SHP77 (cell line): Measurements from ENCODE around the gene RECQL.
"Not testable (repeated sequence)": the region's sequence is repeated elsewhere in the genome, so short reads cannot be mapped to it uniquely, and the experiment has no call there.

Experiments used
- DNase-seq, 2 experiments: peaks; one replicate each; lab custom pipeline; 2025; lab: John Stamatoyannopoulos, UW

The RECQL gene

DNA sequence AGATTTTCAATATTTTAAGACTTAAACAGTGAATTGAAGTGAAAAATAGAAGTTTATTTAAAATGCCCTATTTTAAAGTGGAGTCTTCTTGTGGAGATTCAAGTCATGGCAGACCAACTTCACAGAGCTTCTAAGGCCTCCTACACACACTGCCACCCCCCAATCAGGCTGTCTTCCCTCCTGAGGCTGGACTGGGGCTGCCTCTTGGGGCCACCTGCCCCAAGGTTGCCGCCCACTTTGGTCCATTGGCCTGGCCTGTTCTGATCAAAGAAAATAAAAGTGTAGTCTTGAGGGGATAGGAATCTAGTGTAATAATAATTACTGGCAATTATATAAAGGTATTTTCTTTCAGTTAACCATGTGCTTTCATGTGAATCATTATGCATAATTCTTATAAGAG lies 1.4 kb upstream of the RECQL start:
- DNase-seq, result no peak

DNA sequence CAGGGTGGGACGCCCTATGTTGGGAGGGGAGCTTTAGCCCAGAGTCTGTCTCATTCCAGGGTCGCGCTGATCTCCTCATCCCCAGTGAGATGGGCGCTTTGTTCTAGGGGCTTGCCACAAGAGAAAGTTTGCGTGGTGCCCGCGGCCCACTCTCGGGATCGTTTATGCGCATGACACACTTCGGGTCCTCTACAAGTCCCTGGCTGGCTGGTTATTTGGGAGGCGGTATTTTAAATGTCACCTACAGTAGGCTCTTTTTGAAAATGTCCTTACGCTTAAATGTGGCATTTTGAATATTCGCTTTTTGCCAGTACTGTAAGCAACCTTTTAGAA lies 695 bp upstream of the RECQL start:
- DNase-seq, result no peak

DNA sequence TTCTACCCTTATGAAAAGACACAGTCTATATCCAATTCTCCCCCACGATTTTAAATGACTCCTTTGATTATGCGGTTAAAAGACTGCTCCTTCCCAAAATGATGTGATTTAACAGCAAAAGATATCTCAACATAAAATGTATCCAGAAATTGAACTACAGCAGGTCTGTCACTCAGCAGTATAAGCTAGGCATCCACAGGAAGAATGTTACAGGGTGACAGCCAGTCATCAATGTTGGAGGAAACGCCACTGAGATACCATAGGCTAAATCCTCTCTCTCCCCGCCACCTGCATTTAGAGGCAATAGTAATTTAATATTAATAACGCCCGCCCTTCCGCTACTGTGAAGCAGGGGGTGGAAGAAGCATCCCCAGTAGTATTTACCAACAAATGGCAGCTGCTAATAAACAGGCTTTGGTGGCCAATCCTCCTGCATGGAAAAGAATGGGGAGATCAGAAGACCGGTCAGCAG lies 613 bp downstream of the RECQL start:
- no peak for DNase-seq

DNA sequence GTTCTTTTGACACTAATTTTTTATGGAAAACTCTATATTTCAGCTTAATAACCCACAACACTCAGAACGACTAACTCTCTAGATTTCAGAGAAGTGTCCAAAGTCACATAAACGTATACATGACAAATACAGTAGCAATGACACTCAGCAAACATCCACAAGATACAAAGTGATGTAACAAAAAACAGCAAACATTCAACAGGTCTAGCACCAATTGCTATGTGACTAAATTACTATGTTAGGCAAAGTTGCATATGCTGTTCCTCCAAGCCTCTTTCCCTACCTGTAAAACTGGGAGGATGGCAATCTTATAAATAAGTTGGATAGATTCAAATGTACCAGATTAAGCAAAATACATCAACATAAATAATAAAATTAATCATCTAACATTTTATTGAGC lies 1.7 kb downstream of the RECQL start:
- DNase-seq, result no peak

DNA sequence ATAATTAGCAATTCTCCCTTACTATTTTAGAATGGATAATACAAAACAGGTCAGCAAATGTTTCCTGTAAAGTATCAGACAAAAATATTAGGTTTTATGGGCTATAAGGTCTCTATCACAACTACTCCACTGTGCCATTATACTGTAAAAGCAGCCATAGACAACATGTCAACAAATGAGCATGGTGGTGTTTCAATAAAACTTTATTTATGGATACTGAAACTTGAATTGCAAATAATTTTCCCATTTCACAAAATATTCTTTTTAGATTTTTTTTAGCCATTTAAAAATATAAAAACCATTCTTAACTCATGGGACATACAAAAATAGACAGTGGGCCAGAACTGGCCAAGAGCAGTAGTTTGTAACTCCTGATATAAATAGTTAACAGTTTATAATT lies 15.4 kb downstream of the RECQL start:
- no peak for DNase-seq

DNA sequence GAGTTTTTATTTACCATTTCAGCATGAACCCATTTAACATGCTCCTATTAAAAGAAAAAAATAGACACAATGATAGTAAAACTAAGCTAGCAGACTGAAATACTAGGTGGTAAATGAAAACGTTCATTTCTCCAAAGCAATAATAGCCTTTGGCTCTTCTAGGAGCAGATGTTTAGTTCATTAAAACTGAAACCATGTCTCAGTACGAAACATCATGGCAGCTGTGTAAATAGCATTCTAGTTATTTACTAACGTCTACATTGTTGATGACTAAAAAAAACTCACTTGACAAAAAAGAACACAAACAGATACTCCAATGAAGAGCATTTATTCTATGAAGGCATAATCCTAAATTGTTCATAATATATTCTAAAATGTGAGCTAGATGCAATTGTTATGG lies 17.9 kb downstream of the RECQL start:
- DNase-seq, result peak in 1 of 2 experiments; percentile 5

DNA sequence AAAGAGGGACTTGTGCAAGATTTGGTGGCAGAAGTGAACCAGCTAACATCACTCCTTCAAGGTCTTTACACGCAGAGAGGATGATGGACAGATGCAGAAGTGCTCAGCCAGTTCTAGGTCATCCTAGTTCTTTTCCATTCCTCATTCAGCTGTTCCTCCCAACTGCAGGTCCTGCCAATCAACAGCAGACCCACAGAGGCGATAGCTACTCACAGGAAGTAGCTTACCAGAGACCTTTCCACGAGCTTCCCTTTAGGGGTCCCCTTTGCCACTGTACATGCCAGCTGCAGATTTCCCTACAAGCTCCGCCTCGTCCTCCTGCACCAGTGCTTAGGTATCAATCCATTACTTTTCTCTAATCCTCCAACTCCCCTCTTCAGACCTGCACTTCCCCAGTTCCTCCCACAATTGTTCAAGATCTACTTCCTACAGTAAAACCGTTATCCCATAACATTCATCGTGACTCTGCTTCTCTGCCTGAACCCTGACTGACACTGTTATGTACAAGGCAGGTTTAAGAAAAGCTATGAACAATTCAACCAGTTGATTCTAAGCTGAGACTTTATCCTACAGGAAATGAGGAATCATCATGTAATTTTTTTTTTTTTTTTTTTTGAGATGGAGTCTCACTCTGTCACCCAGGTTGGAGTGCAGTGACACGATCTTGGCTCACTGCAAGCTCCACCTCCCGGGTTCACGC lies 22.5 kb downstream of the RECQL start:
- no peak for DNase-seq

DNA sequence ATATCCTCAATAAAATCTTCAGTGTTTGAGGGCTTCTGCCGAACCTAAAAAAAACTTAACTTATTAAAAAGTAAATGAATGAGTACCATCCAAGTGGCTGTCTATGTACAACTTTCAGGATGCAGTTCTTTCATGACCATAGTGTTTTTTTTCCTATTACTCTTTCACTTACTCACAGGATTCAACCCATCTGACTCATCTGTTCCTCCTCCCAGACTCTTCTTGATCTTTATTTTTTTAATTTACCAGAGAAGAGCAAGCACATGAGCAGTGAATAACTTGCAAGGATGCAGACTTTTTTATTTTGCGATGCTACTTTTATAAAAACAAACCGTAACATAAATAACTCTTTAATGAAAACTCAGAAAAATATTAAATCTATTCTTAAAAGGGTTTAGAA lies 24.5 kb downstream of the RECQL start:
- no peak for DNase-seq

DNA sequence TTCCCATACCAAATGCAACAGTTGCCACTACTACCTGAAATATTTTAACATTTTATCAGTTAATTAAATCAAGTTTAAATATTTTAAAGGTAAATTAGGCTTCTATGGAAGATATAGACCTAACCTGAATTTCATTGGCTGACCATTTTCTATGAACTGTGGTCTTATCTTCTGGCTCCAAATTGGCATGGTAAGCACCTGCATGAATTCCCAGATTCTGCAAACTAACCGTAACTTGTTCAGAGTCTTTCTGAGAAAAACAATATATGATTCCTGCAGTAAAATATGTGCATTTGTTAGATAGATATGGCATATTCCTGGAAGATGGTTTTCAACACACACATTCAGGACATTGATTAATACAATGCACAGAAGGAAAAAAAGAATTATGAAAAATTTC lies 25.9 kb downstream of the RECQL start:
- DNase-seq, result no peak

DNA sequence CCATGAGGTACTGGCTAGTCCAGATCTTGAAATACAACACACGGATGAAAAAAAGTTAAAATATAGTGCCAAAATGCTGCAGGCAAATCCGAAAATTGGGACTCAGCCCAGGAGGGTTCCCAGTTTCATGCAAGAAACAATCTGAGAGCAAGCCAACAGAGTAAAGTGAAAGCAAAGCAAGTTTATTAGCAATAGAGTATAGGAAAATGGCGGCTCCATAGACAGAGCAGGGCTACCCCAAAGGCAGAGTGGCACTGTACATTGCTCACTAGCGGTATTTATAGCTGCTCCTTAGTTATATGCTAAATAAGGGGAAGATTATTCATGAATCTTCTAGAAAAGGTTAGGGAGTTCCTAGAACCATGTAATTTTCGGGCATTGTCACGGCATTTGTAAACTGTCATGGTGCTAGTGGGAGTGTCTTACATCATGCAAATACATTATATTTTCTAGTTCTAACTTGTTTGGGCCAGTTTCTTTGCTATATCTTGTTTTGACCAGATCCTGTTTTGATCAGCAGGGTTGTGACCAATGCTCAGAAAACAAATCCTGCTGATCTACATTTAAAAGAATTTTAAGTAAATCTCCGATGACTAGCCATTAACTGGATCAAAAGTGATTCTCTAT lies 29.1 kb downstream of the RECQL start:
- DNase-seq, result no peak

DNA sequence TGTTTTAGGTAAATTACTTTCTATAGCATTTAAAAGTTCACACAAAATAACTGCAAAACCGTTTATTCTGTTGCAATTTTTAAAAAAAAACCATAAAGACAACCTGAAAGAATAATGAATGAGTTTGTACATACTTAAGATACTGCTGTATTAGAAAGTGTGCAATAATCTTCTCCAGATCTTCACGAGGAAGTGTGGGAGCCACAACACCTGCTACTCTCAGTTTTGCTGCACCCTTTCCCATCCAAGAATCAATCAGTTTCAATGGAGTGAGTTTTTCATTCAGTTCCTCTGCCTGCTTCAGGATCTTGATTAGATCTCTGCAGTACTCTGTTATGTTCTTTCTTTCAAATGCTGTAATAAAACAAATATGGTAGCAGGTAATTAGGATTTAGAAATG lies 30.1 kb downstream of the RECQL start:
- DNase-seq, result no peak

DNA sequence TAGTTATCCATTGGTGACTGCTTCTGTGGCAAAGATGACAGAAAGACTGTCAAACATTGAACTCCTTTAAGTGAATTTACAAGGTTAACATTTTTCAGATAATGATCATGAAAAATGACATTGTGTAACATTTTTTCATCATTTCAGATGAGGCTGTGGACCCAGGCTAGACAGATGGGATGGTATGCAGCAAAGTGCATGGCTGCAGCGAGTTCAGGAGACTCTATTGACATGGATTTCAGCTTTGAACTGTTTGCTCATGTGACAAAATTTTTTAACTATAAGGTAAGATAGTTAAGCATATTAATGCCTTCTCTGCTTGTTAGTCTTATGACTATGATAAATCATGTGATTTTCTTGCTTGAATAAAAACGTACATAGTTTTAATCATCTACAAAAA lies 34.1 kb downstream of the RECQL start:
- DNase-seq, result not testable (repeated sequence)

DNA sequence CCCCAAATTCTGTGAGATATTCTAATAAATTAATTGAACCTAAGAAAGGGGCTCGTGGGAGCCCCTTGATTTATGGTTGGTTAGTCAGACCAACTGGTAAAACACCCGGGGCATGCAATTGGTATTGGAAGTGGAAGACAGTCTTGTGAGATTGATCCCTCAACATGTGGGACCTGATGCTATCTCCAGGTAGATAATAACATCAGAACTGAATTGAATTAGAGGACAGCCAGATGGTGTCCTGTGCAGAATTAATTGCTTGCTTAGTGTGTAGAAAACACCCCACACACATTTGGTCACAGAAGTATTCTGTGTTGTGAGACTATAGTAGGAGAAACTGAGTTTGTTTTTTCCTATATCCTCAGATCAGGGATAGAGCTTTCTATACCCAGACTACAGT lies 42.0 kb downstream of the RECQL start:
- DNase-seq, result no peak

DNA sequence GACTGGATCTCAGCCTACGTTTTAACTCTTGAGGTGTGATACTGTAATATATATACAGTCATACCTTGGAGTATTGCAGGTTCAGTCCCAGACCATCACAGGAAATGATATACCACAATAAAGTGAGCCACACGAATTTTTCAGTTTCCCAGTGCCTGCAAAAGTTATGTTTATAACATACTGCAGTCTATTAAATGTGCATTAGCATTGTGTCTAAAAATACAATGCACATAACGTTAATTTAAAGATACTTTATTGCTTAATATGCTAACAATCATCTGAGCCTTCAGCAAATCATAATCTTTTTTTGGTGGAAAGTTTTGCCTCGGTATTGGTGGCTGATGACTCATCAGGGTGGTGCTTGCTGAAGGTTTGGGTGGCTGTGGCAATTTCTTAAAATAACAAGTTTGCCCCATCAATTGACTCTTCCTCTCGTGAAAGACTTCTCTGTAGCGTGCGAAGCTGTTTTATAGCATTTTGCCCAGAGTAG lies 45.1 kb downstream of the RECQL start:
- no peak for DNase-seq

DNA sequence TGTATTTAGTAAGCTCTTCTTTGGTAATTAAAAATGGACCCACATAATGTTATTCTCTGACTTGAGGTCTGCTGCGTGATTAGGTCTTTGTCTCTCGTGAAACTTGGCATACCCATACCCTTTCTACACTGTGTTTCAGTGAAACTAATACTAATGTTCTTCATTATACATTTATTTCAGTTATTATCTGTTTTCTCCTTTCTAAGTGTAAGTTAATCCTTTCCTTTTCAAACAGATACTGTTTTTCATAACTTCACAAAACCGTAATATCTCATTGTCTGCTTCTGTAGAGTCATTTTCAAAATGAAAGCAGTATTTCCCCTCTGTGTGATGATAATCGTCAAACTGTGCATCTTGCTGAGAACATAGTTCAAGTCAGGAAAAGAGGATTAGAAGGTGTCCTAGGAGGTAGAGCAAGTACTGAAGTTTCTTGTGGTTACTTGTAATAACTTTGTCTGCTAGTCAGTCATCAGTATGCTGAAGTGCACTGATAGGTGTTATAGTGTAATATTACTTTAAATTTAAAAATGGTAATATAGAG lies 48.1 kb downstream of the RECQL start:
- no peak for DNase-seq

DNA sequence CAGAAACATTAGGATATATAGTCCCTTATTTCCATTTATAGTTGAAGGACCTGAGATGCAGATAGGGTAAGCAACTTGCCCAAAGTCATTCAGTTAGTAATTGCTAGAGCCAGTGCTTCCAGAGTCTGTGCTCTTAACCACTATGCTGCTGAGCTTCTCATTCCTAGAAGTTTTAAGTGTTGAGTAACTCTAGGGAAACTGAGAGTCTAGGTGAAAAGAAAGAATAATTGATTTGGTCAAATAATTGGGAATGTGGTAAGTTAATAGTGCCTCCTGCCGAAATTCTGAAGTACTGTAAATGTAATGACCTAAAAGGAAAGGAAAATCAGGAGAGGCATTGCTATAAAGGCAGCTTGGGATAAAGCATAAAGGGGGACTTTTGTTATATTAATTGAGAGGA lies 49.9 kb downstream of the RECQL start:
- no peak for DNase-seq

DNA sequence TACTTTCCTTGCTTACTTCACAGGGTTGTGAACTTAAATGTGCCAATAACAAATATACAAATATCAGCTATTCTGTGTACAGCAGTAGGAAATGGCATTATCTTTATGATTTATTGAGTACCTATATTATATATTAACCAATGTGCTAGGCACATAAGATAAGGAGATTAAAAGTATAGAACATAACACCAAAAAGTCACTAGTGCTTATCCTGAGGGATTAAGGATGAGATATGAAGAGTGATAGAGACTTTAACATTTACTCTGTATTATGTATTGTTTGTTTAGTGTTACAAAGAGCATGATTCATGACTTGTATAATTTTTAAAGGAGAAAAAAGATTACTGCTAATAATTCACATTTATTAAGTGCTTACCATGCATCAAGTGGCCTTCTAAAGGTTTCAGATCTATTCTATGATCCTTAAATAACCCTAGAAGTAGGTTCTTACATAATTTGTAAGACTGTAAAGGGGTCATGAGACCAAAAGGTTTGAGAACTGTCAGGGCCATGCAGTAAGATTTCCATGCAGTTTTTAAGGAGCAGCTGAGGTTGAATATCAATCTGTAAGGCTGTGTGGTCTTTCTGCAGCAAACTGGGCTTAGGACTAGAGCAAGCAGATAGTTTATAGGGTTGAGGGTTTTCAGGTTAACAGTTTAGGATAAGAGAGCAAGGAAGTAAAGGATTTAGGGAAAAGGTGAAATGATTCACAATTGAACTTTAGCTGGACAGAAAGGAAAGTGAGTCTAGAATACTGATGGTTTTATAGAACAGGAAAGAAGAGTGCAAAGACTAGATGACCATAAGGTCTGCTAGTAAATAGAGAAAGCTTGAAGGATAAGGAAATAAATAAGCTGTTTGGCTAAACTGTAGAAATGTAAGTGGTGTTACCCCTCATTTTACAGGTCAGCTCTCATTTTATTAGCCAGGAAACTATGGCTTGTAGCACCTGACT lies 57.0 kb downstream of the RECQL start:
- no peak for DNase-seq

DNA sequence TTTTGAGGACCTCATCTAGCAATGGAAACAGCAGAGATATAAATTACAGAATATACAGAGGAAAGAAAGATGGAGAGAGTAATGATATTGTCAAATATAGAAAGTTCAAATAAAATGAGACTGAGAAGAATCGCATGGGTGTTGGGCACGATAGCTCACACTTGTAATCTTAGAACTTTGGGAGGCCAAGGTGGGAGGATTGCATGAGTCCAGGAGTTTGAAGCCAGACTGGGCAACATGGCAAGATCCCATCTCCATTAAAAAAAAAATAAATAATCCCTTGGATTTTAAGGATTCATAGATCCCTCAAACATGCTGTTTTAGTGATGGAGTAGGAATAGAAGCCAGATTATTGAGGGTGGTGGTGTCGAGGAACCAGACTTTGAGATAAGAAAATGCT lies 62.1 kb downstream of the RECQL start:
- no peak for DNase-seq

DNA sequence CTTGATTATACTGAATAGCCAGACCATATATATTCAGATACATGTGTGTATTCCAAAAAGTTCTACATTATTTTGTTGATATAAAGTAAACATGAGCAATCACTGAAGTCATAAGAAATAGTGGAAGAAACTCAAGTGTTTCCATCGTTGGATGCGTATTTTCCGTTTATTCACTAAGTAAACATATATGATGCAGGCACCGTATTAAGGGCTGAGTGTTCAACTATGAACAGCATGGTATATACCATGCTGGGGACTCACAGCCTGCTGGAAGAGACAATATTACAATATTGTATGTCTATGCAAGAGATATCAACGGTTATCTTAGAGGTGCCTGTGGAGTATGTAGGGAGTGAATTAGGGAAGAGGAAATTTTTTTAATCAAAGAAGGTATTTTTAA lies 62.8 kb downstream of the RECQL start:
- DNase-seq, result no peak

DNA sequence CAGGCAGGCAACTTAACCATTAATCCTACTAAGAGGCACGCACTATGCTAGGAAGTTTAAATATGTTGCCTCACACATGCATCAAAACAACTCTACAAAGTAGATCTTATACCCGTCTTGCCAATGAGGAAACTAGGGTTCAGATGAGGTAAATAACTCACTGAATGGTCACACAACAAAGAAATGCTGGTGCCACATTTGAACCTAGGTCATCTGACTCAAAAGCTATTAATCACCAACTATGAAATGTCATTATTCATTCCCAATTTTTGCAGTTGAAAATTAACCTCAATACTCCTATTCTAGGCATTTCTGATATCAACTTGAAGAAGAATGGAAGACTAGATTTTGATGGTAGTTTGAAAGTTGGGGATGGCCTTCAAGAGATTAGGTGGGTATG lies 66.7 kb downstream of the RECQL start:
- no peak for DNase-seq

DNA sequence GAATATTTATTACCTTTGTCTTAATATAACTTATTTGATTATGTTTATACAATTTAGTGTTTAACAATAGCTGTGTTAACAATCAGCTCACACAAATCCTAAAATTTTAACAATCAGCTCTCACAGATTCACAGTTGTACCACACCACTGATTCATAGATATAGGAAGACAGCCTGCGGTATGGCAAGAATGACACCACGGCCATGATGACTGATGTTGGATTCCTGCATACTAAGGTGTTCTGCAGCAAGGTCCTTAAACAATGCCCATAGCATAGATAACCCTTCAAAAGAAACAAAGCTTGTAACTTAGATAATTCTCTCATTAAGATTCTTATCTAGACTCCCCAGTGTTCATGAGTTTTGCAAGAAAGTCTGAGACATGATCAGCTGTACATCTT lies 67.9 kb downstream of the RECQL start:
- no peak for DNase-seq

DNA sequence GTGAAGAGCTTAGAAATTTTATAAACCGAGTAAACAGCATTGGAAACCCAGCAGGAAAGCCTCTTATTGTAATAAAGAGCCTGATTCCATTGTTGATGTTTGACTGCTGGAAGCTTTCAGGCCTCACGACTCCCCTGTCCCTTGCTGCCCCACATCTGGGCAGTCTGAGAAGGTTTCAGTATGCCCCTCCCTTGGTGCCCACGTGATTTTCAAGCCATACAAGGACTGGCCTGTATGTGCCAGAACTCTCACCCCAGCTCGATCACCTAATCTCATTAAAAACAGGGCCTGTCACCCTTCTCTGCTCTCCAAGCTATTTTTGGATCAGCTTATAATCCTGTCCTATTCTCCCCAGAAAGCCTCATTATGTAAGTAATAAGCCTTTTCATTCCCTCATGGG lies 71.4 kb downstream of the RECQL start:
- DNase-seq, result no peak

DNA sequence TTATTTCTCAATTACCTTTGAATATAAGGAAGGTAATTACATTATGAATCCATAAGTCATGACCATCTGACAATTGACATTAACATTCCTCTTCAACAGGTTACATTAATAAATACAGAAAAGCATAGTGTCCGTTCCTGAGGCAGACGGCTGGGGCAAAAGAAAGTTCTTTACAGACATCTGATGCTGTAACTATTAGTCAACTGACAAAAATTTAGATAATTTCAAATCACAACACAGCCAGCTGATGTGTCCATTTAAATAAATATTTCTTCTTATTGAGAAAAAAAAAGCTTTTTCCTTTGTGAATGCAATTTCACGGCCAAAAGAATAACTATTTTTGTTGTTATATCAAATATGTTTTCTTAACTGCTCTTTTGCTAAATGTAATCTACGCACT lies 73.2 kb downstream of the RECQL start:
- DNase-seq, result no peak
